ENCODE measurements around the gene KANSL1. TPM values are rescaled to one million over a fixed set of nuclear protein-coding genes. Genes with fewer than 3 reads are reported as not detected.

KANSL1 gene
- total RNA-seq, 1 donor from 2014 or later: 99.8 TPM

- Mint-ChIP-seq H3K4me1 (ENCODE audit: low read depth, unreplicated experiment) (peaks cover 35% of the 10 kb centered on the region), H3K27ac (ENCODE audit: unreplicated experiment) (no peak overlapping the region), H3K4me3 (ENCODE audit: unreplicated experiment) (no peak overlapping the region), H3K27me3 (ENCODE audit: low read depth, unreplicated experiment) (no peaks in the 10 kb centered on the region), H3K9me3 (ENCODE audit: unreplicated experiment) (no peaks in the 10 kb centered on the region), H3K36me3 (ENCODE audit: low read depth, unreplicated experiment) (peaks cover 5% of the 10 kb centered on the region)
- Histone ChIP-seq H3K9ac (ENCODE audit: low read length) (no peak overlapping the region), H3K27ac (ENCODE audit: low read depth, low read length) (no peak overlapping the region), H3K79me2 (ENCODE audit: insufficient read depth, low read length) (peaks cover 87% of the 10 kb centered on the region), H3K4me2 (ENCODE audit: low read length) (no peak overlapping the region), H3K4me3 (ENCODE audit: insufficient read depth, low read depth, low read length) (no peak overlapping the region), H3K9me3 (ENCODE audit: insufficient read depth, low read depth, low read length) (no peaks in the 10 kb centered on the region), H2AFZ (ENCODE audit: low read depth, low read length) (no peak overlapping the region), H4K20me1 (ENCODE audit: insufficient read depth, low read length) (peaks cover 78% of the 10 kb centered on the region), H3K4me1 (ENCODE audit: insufficient read depth, low read length) (peaks cover 15% of the 10 kb centered on the region), H3K27me3 (ENCODE audit: insufficient read depth, low read length) (no peaks in the 10 kb centered on the region), H3K36me3 (ENCODE audit: insufficient read depth, low read length) (no peaks in the 10 kb centered on the region)
- FAIRE-seq (no peak), DNase-seq (ENCODE audit: low read depth) (no peak)
- no peak for TF ChIP-seq CTCF (IDR thresholded peaks at IDR 0.05; ENCODE audit: insufficient read depth, low read depth, low read length)
- no peak for TF ChIP-seq EZH2 (IDR thresholded peaks at IDR 0.05; ENCODE audit: insufficient read depth, low read length)
Measured at GRCh38 chr17:46097497-46097896, 95.7 kb downstream of the KANSL1 start.

GRCh38 chr17:46092991-46093390 is 100.2 kb downstream of the KANSL1 start:
- no peaks in the 10 kb centered on the region for H3K27me3 Mint-ChIP-seq (ENCODE audit: low read depth, unreplicated experiment)
- Histone ChIP-seq H3K27ac (ENCODE audit: low read depth, low read length) (no peak overlapping the region), H3K4me2 (ENCODE audit: low read length) (no peak overlapping the region), H3K79me2 (ENCODE audit: insufficient read depth, low read length) (peaks cover 96% of the 10 kb centered on the region), H3K9me3 (ENCODE audit: insufficient read depth, low read depth, low read length) (no peaks in the 10 kb centered on the region), H3K4me1 (ENCODE audit: insufficient read depth, low read length) (no peaks in the 10 kb centered on the region), H4K20me1 (ENCODE audit: insufficient read depth, low read length) (peaks cover 73% of the 10 kb centered on the region), H3K27me3 (ENCODE audit: insufficient read depth, low read length) (no peaks in the 10 kb centered on the region), H2AFZ (ENCODE audit: low read depth, low read length) (no peak overlapping the region), H3K9ac (ENCODE audit: low read length) (no peak overlapping the region), H3K4me3 (ENCODE audit: insufficient read depth, low read depth, low read length) (no peak overlapping the region), H3K36me3 (ENCODE audit: insufficient read depth, low read length) (peaks cover 3% of the 10 kb centered on the region)
- H3K4me3 Mint-ChIP-seq (ENCODE audit: unreplicated experiment): no peak overlapping the region
- H3K4me1 Mint-ChIP-seq (ENCODE audit: low read depth, unreplicated experiment): peaks cover 9% of the 10 kb centered on the region
- TF ChIP-seq CTCF (IDR thresholded peaks at IDR 0.05; ENCODE audit: insufficient read depth, low read depth, low read length) (no peak), EZH2 (IDR thresholded peaks at IDR 0.05; ENCODE audit: insufficient read depth, low read length) (no peak)
- DNase-seq (ENCODE audit: low read depth) (no peak), FAIRE-seq (no peak)
- no peaks in the 10 kb centered on the region for H3K9me3 Mint-ChIP-seq (ENCODE audit: unreplicated experiment)
- no peak overlapping the region for H3K27ac Mint-ChIP-seq (ENCODE audit: unreplicated experiment)
- peaks cover 12% of the 10 kb centered on the region for H3K36me3 Mint-ChIP-seq (ENCODE audit: low read depth, unreplicated experiment)

GRCh38 chr17:46090871-46091270 is 102.4 kb downstream of the KANSL1 start:
- Histone ChIP-seq H3K36me3 (ENCODE audit: insufficient read depth, low read length) (peaks cover 3% of the 10 kb centered on the region), H3K27me3 (ENCODE audit: insufficient read depth, low read length) (no peaks in the 10 kb centered on the region)
- no peaks in the 10 kb centered on the region for H3K27me3 Mint-ChIP-seq (ENCODE audit: low read depth, unreplicated experiment)

More at GRCh38 chr17:46090871-46091270, 102.4 kb downstream of the KANSL1 start:
- Histone ChIP-seq H3K9ac (ENCODE audit: low read length) (no peak overlapping the region), H3K4me1 (ENCODE audit: insufficient read depth, low read length) (no peaks in the 10 kb centered on the region), H2AFZ (ENCODE audit: low read depth, low read length) (no peak overlapping the region), H3K9me3 (ENCODE audit: insufficient read depth, low read depth, low read length) (no peaks in the 10 kb centered on the region), H3K4me2 (ENCODE audit: low read length) (no peak overlapping the region), H3K4me3 (ENCODE audit: insufficient read depth, low read depth, low read length) (no peak overlapping the region), H4K20me1 (ENCODE audit: insufficient read depth, low read length) (peaks cover 76% of the 10 kb centered on the region), H3K27ac (ENCODE audit: low read depth, low read length) (no peak overlapping the region), H3K79me2 (ENCODE audit: insufficient read depth, low read length) (peaks cover 95% of the 10 kb centered on the region)
- TF ChIP-seq CTCF (IDR thresholded peaks at IDR 0.05; ENCODE audit: insufficient read depth, low read depth, low read length) (no peak), EZH2 (IDR thresholded peaks at IDR 0.05; ENCODE audit: insufficient read depth, low read length) (no peak)
- DNase-seq (ENCODE audit: low read depth) (no peak), FAIRE-seq (no peak)
- no peak overlapping the region for H3K4me3 Mint-ChIP-seq (ENCODE audit: unreplicated experiment)
- H3K9me3 Mint-ChIP-seq (ENCODE audit: unreplicated experiment): no peaks in the 10 kb centered on the region
- H3K4me1 Mint-ChIP-seq (ENCODE audit: low read depth, unreplicated experiment): peaks cover 4% of the 10 kb centered on the region
- H3K36me3 Mint-ChIP-seq (ENCODE audit: low read depth, unreplicated experiment): peaks cover 12% of the 10 kb centered on the region
- H3K27ac Mint-ChIP-seq (ENCODE audit: unreplicated experiment): no peak overlapping the region
